GM12891 (cell line): Measurements from ENCODE around the gene CRB1.

Source experiments
- POLR2A ChIP-seq: IDR thresholded peaks from 2 replicates; pipeline ENCODE4 v1.6.1; 2011; ENCODE audit warnings: low read depth, low read length, control low read depth
- POLR2AphosphoS5 ChIP-seq: IDR thresholded peaks from 2 replicates; pipeline ENCODE4 v1.6.1; 2011; ENCODE audit warnings: low read depth, low read length, control low read depth

GRCh38 chr1:197311081-197311480 lies 43.0 kb downstream of the CRB1 start:
- TF ChIP-seq POLR2A (no peak), POLR2AphosphoS5 (no peak)
